Mesodermal cell (in vitro differentiated cells): ENCODE results near the gene RIC8B.
A peak's percentile ranks its signal among the peaks of the same experiment; 100 is the strongest.

Experiments used
- H3K27ac ChIP-seq: 2 replicates; pipeline ENCODE4 v1.7.0; 2013; ENCODE audit warnings: mild to moderate bottlenecking, low read depth, low read length, moderate library complexity; ENCODE audit not compliant: severe bottlenecking
- H3K36me3 ChIP-seq: 2 replicates; pipeline ENCODE4 v1.7.1; 2013; ENCODE audit warnings: mild to moderate bottlenecking, low read length, moderate library complexity; ENCODE audit not compliant: control insufficient read depth, insufficient read depth
- H3K4me1 ChIP-seq: one replicate; pipeline ENCODE4 v1.7.1; 2013; ENCODE audit warnings: mild to moderate bottlenecking, low read length; ENCODE audit not compliant: insufficient read depth, control insufficient read depth, poor library complexity, severe bottlenecking
- H3K4me3 ChIP-seq: 2 replicates; pipeline ENCODE4 v1.7.0; 2013; ENCODE audit warnings: low read length, control low read depth, mild to moderate bottlenecking; ENCODE audit not compliant: insufficient read depth, poor library complexity, severe bottlenecking; ENCODE audit errors: extremely low read depth
- H3K9me3 ChIP-seq: 2 replicates; pipeline ENCODE4 v1.7.1; 2013; ENCODE audit warnings: mild to moderate bottlenecking, low read length, moderate library complexity; ENCODE audit not compliant: control insufficient read depth
- WGBS, 2 experiments: methylation state at CpG; one replicate each; pipeline ENCODE4 v1.1.5; 2013; ENCODE audit warnings: missing lambda C conversion rate in 2 of 2; ENCODE audit not compliant: insufficient coverage in 2 of 2; 5-methylcytosine and 5-hydroxymethylcytosine counted together

The RIC8B gene

DNA sequence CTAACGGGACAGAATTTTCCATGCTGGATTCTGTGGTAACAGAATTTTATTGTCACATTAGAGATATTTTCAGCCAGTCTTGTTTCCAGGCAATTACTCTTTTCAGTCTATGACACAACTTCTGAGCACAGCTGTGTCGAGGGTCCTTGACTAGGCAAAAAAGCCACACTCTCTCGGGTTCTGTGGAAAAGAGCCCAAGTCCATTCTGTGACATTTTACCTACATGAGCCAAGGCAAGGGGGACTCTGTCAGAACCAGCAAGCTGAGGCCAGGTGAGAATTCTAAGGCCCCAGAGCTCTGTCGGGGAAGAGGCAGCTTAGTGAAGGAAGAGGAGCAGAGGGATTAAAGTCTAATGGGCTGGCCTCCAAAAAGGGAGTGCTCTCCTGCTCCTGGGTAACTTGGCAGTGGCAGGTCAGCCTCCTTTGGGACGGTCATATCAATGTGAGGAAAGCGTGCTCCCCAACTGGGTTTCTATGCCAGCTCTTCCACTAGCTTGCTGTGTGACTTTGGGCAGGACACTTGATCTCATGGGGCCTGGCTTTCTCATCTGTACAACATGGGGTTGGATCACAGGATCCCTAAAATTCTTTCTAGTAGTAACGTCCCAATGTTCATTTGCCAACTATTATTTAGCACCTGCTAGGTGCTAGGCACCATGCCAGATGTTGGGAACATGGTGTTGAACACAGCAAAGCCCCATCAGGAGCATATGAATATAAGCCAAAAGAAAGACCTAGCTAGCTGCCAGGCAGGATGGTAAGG, 16.0 kb upstream of the RIC8B start:
- no peaks in the 10 kb centered on the region for H3K9me3 ChIP-seq
- H3K27ac ChIP-seq: peak overlapping the region; percentile 93
- H3K4me1 ChIP-seq: no peaks in the 10 kb centered on the region
- no peaks in the 10 kb centered on the region for H3K36me3 ChIP-seq
- H3K4me3 ChIP-seq: no peak overlapping the region
- 92 to 94% methylated on average over 6 of the region's 7 CpGs for WGBS, 2 experiments

DNA sequence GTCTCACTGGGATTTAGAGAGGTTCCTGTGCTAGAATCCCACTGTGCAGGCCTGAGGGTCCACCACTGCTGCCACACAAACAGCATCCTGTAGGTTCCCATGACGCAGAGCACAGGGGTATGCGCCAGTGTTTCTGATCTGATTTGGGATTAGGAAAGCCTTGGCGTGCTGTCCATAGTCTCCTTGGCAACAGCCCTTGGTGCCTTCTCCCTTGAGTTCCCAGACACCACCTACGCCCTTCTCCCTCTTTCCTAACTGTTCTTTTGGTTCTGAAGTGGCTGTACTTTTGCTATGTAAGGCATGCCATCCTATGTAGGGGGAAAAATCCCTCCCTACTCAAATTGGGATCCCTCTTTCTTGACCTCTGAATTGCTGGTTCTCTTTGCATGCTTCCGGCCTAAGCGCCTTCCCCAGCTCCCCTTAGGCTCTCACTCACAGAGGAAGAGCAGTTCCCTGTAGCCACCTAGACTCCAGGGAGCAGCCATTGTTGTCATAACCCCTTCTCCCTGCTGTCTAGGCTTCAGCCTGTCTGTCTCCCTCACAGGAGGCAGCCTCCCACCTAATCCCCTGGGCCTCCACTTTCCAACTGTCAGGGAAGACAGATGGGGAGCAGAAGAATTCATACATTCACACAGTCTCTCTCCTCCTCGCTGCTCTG, 14.8 kb upstream of the RIC8B start:
- no peaks in the 10 kb centered on the region for H3K4me1 ChIP-seq
- H3K36me3 ChIP-seq: no peaks in the 10 kb centered on the region
- H3K27ac ChIP-seq: peak overlapping the region; percentile 93
- no peaks in the 10 kb centered on the region for H3K9me3 ChIP-seq
- H3K4me3 ChIP-seq: no peak overlapping the region
- 57 to 73% methylated on average over 4 to 6 of the region's 7 CpGs for WGBS, 2 experiments

DNA sequence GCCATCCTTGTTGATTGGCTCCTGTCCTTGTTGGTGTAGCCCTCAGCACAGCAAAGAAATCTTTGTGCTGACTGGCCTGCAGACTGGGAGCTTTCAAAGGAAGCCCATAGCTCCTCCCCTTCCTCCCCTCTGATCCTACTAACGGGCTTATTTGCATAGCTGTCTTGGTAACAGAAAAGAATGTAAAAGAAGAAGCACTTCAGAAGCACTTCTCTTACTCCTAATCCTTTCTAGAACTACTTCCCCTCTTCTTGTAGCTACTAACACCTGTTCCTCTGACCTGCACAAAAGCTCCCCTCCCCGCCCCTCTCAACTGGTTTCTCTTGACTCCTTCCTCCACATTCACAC, 14.3 kb upstream of the RIC8B start:
- 29 to 88% methylated on average over 1 of the region's 2 CpGs for WGBS, 2 experiments
- H3K9me3 ChIP-seq: no peaks in the 10 kb centered on the region
- H3K4me3 ChIP-seq: no peak overlapping the region
- no peaks in the 10 kb centered on the region for H3K4me1 ChIP-seq
- H3K27ac ChIP-seq: peak overlapping the region; percentile 93
- no peaks in the 10 kb centered on the region for H3K36me3 ChIP-seq

DNA sequence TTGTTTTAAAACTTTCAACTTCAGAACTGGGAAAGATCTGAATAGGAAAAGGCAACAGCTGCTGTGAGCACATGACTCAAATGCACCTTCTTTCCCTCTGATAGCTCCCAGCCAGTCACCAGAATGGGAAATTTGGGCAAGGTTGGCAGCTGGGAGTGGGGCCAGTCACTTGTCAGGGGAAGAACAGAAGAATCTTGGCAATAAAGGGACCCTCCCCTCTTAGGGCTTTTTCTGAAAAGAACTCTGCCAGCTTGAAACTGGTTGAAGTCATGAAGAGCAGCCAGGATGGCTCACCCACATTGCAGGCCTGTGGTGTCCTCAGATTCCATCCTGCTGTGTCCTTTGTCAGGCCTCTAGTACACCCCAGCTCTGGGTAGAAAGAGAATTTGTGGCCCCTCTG, 10.3 kb upstream of the RIC8B start:
- H3K4me1 ChIP-seq: peaks cover 22% of the 10 kb centered on the region
- H3K9me3 ChIP-seq: no peaks in the 10 kb centered on the region
- no peak overlapping the region for H3K4me3 ChIP-seq
- no peak overlapping the region for H3K27ac ChIP-seq
- H3K36me3 ChIP-seq: no peaks in the 10 kb centered on the region

DNA sequence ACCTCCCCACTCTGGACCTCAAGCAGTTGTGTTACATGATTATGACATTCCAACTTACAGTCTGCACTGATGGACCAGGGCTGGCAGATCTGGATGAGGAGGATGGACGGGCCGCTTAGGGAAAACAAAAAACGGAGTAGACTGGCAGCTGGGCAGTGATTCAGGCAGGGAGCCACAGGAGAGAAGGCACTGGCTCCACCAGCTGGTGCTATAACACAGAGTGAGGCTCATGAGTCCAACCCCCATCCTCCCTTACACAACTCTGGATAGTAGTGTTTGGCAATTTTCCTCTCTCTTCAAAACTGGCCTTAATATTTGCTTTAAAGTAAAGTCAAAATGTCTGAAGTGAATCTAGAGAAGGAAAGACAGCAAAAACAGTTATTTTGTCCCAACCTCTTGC, 9.7 kb upstream of the RIC8B start:
- no peaks in the 10 kb centered on the region for H3K36me3 ChIP-seq
- no peaks in the 10 kb centered on the region for H3K9me3 ChIP-seq
- WGBS, 2 experiments: 100% methylated on average over 3 of the region's 3 CpGs; no CpG with 5 or more reads in 1 of the 2 experiments
- H3K4me3 ChIP-seq: no peak overlapping the region
- no peak overlapping the region for H3K27ac ChIP-seq
- H3K4me1 ChIP-seq: peaks cover 24% of the 10 kb centered on the region

DNA sequence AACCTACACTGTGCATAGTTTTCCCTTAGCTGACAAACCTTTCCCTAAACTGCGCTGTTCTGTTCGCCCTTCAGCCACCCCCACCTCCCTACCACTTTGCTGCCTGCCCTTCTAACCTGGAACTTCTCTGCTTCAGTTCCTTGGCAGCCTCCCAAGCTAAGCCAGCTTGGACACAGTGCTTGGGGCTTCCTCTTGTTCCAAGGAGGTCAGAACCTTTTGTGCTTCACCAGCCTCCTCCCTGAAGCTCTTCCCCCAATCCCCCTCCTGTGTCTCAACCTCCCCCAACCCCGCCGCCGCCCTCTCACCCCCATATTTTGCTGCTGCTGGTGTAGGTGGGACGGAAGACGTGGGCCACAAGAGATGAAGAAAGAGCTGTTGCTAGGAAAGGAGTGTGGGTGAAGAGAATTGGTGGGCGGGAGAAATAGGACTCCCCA, 8.1 kb upstream of the RIC8B start:
- Histone ChIP-seq H3K4me3 (no peak overlapping the region), H3K9me3 (no peaks in the 10 kb centered on the region), H3K27ac (no peak overlapping the region), H3K36me3 (no peaks in the 10 kb centered on the region), H3K4me1 (peaks cover 30% of the 10 kb centered on the region)
- 92 to 100% methylated on average over 2 of the region's 8 CpGs for WGBS, 2 experiments

DNA sequence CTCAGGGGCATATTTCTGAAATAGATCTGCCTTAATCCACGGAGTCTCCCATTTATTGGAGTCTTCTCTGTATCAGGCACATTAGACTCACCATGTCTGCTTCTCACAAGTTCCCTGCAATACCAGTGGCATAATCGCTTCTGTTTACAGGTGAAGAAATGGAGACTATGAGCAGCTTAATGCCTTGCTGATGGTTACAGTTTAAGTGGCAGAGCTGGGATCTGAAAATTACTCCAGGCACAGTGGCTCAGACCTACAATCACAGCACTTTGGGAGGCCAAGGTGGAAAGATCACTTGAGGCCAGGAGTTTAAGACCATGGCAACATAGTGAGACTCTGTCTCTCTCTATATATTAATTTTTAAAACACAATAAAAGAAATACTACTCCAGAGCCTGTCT, 7.3 kb upstream of the RIC8B start:
- H3K4me1 ChIP-seq: peaks cover 31% of the 10 kb centered on the region
- WGBS, 2 experiments: 64 to 80% methylated on average over 1 of the region's 2 CpGs
- H3K36me3 ChIP-seq: no peaks in the 10 kb centered on the region
- no peaks in the 10 kb centered on the region for H3K9me3 ChIP-seq
- no peak overlapping the region for H3K4me3 ChIP-seq
- H3K27ac ChIP-seq: peak overlapping the region; percentile 85

DNA sequence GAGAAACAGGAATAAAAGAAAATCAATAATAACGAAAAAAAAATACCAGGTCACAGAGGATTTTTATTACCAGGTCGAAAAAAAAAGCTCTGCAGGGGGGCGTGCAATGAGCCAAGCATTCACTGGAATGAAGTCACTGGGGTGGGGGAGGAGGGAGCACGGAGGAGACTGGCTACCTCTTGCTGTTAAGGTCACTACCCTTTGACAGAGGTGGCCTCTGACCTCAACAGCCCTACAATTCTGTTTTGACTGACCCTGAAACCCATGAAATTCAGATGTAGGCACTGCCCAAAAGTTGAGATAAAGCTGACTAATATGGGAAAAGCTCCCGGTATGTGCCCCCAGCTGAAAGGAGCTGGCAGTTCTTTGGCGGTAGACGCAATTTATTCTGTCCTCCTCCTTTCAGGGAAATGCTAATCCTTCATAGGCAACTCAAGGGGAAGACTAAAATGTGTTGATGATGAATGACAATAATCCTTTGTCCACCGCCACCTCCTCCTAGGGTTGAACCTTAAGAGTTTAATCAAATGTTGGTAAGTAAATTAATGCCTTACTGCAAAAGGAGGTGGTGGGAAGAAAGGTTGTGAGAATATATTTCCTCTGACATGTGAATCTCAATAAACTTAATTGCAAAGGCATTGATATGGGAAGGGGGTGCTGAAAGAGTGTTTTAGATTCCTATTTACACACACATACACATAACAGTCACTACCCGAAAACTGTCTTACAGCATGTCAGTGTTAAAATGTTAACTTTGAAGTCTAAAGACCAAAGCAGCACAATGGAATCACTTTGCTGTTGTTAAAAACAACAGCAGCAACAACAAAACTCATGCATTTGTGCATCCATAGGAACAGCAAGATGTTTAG, 6.3 kb upstream of the RIC8B start:
- 5 to 20% methylated on average over 4 of the region's 9 CpGs for WGBS, 2 experiments
- Histone ChIP-seq H3K27ac (peak overlapping the region; percentile 85), H3K9me3 (peaks cover 3% of the 10 kb centered on the region), H3K36me3 (no peaks in the 10 kb centered on the region), H3K4me1 (peaks cover 31% of the 10 kb centered on the region), H3K4me3 (no peak overlapping the region)

DNA sequence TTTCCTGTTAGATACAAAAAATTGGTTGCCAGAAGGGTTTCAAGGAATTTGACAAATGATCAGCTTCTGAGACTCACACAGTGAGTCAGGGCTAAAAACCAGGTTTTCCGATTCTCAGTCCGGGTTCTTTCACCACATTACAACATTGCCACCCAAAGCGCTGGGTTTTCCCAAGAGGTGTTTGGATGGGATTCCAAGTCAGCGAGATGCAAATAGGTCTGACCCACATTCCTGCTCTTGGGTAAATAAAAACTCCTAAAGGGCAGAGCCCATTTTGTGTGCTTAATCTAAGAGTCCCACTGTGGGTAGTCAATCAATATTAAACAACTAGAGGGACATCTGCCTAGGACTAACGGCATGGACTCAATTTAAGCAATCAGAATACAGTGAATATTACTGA, 5.4 kb upstream of the RIC8B start:
- H3K9me3 ChIP-seq: peaks cover 5% of the 10 kb centered on the region
- H3K36me3 ChIP-seq: no peaks in the 10 kb centered on the region
- peak overlapping the region; percentile 85 for H3K27ac ChIP-seq
- 40% methylated on average over 1 of the region's 5 CpGs; no CpG with 5 or more reads in 1 of the 2 experiments for WGBS, 2 experiments
- H3K4me1 ChIP-seq: peaks cover 31% of the 10 kb centered on the region
- H3K4me3 ChIP-seq: no peak overlapping the region

DNA sequence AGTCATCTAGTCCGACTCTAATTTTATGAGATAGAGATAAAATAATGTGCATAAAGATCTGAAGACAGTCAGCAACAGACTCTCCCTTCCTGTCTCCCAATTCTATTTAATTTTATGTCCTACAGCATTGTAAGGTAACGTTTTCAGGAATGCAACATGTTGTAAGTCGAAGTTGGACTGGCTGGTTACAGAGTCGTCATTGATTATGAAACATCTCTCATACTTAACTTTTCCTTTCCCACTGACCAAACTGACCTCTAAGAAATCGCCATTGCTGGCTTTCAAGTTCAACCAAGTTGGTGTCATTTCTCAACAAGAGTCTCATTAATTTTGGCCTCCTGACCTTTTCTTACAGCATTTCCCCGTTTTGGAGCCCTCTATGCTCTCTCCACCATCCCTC, 4.9 kb upstream of the RIC8B start:
- 69 to 88% methylated on average over 4 to 5 of the region's 6 CpGs for WGBS, 2 experiments
- Histone ChIP-seq H3K36me3 (no peaks in the 10 kb centered on the region), H3K9me3 (peaks cover 5% of the 10 kb centered on the region), H3K4me3 (no peak overlapping the region), H3K27ac (peak overlapping the region; percentile 85), H3K4me1 (peaks cover 31% of the 10 kb centered on the region)
